ENCODE data around the gene PHTF1.

The PHTF1 gene

GRCh38 chr1:113800487-113800886 lies 41.2 kb upstream of the PHTF1 start:
- no peak for TF ChIP-seq CTCF (conservative IDR thresholded peaks at IDR 0.05)
- no peak for TF ChIP-seq ZFX (IDR thresholded peaks at IDR 0.05)
- H3K27ac ChIP-seq, result no peak overlapping the region

- no peak overlapping the region for H3K27ac ChIP-seq
Observed at GRCh38 chr1:113797472-113797871, 38.2 kb upstream of the PHTF1 start.

DNA sequence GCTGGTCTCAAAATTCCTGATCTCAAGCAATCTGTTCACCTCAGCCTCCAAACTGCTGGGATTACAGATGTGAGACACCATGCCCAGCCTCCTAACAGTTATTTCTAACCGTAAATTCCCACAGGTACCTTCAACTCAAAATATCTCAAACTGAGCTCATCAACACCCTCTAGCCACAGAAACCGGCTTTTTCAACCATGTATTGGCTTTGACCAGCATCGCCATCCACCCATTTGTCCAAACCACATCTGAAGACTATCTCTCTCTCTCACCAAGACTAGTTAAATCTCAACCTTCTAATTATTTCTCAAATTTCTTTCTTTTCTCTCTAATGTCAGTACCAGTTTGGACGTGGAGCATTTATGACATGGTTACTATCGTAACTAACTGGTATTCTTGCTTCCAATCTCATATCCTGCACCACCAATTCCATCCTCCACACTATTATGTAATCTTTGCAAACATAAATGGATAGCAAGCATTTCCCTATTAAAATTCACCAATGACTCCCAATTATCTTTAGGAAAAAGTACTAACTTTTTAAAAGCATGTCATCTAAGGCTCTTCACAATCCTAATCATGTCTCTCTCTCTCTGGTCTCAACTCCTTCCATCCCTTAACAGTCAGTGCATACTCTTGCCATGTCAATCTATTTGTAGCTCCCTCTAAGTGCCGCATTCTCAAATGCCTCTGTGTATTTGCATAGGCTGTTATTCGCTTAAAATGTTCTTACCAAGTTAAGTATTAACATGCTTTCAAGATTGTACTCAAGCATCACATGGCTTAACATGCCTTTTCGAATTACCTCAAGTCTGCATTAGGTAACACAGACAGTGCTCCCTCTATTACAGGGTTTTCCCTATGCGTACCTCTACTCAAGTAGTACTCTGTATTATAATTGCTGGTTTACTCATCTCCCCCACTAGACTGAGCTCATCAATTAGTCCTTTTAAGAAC lies 34.9 kb upstream of the PHTF1 start:
- TF ChIP-seq CTCF (conservative IDR thresholded peaks at IDR 0.05), result no peak
- TF ChIP-seq ZFX (IDR thresholded peaks at IDR 0.05), result no peak
- H3K27ac ChIP-seq, result no peak overlapping the region

More at GRCh38 chr1:113797472-113797871, 38.2 kb upstream of the PHTF1 start:
- no peak for TF ChIP-seq CTCF (conservative IDR thresholded peaks at IDR 0.05)
- no peak for TF ChIP-seq ZFX (IDR thresholded peaks at IDR 0.05)

DNA sequence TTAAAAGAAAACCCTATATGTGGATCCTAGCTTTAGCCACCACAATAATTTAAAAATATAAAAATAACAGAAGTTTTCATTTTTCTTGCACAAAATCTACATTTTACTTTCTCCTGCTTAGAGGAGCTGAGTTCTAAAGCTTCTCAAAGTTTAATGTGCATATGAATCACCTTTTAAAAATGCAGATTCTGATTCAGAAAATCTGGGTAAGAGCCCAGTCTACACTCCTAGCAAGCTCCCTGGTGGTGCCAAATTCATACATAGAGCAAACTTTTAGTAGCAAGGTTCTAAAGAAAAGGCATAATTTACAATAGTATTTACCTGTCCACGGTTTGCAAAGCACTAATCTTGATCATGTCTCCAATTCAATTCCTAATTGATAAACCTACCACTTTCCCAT lies 33.7 kb upstream of the PHTF1 start:
- no peak overlapping the region for H3K27ac ChIP-seq
- TF ChIP-seq CTCF (conservative IDR thresholded peaks at IDR 0.05) (no peak), ZFX (IDR thresholded peaks at IDR 0.05) (no peak)

GRCh38 chr1:113792471-113792870 lies 33.2 kb upstream of the PHTF1 start:
- H3K27ac ChIP-seq, result no peak overlapping the region
- TF ChIP-seq CTCF (conservative IDR thresholded peaks at IDR 0.05) (no peak), ZFX (IDR thresholded peaks at IDR 0.05) (no peak)

DNA sequence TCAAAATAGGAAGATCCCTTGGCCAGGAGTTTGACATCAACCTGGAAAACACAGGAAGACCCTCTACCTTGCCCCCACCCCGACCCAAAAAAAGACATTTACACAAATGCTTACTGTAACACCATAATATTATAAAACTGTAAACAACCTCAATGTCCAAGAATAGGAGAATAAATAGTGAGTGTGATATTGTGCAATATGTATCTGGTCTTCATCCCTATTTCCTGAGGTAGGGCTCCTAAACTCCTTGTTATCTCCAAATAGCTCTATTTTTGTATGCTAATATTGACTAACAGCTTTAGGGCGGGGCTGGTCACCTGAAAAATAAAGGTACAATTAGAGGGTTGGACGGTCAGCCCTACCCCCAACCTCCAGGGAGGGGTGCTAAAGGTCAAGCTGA lies 29.5 kb upstream of the PHTF1 start:
- H3K27ac ChIP-seq, result no peak overlapping the region
- TF ChIP-seq ZFX (IDR thresholded peaks at IDR 0.05) (no peak), CTCF (conservative IDR thresholded peaks at IDR 0.05) (no peak)

GRCh38 chr1:113787663-113788062 lies 28.4 kb upstream of the PHTF1 start:
- TF ChIP-seq ZFX (IDR thresholded peaks at IDR 0.05) (no peak), CTCF (conservative IDR thresholded peaks at IDR 0.05) (no peak)
- H3K27ac ChIP-seq, result no peak overlapping the region

Data from C4-2B (cell line).